HG03457 (cell line): ENCODE data around the gene AKT2.

Source experiments
- ATAC-seq: cut with Tn5 transposase; IDR thresholded peaks from one replicate; pipeline ENCODE4 v1.9.1; 2021; ENCODE audit warnings: moderate number of reproducible peaks; ENCODE audit not compliant: unreplicated experiment

AKT2 gene

DNA sequence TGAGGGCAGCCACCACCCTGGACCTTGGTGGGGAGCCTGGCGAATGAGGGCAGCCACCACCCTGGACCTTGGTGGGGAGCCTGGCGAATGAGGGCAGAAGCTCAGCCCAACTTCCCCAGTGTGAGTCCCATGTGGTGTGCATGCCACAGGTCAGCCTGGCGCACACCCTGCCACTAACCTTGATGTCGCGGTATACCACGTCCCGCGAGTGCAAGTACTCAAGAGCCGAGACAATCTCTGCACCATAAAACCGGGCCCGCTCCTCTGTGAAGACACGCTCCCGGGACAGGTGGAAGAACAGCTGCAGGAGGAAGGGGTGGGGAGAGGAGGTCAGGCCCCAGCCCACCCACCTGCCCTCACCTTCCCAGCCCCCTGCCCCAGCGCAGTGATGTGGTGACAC, 47.4 kb downstream of the AKT2 start:
- no peak for ATAC-seq

DNA sequence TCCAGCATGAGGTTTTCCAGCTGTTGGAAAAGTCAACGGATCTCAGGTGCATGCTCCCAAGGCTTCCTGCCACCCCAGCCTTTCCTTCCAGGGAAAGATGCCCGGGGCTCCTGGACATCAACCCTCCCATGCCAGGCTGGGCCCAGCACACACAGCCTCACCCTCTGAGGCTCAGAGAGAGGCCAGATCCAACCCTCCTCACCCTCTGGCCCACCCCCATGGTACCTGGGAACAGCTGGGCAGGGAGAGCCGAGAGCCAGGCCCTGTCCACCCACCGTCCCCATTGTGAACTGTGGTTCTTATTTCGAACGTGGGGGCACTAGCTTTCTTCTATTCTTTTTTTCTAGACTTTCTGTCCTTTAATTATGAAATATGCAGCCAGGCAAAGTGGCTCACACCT, 48.8 kb downstream of the AKT2 start:
- no peak for ATAC-seq

DNA sequence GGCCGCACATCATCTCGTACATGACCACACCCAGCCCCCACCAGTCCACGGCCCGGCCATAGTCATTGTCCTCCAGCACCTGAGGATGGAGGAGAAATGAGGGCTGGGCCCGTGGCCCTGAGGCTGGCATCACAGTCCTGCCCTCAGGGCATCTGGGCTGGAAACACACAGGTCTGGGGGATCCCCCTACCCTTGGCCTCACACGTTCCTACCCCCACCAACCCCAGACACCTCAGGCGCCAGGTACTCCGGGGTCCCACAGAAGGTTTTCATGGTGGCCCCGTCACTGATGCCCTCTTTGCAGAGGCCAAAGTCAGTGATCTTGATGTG, 49.2 kb downstream of the AKT2 start:
- ATAC-seq = no peak

DNA sequence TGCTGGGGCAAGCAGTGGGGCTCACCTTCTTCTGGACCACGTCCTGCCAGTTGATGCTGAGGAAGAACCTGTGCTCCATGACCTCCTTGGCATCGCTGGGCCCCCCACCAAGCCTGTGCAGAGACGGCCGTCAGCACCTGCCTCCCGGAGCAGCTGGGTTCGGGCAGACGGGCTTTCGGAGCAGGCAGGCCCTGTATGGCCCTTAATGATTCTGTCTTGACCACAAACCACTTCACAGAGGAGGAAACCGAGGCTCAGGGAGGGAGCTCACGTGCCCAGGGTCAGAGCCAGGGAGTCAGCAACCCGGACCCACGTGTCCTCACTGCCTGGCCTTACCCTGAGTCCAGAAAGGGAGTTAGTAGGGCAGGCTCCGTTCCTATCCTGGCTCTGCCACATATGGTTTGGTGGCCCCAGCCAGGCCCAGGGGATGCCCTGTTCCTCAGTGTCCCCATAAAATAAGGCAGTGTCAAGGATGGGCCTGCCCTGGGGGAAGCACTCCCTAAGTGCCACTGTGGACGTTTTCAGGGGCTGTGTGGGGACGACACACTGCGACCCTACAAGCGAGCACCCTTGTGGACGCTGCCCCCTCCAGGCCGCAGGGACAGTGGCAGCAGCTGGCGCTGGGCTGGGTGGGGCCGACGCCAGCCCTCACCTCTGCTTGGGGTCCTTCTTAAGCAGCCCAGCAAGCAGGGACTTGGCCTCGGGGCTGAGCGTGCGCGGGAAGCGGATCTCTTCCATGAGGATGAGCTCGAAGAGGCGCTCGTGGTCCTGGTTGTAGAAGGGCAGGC, 49.7 kb downstream of the AKT2 start:
- ATAC-seq = no peak

DNA sequence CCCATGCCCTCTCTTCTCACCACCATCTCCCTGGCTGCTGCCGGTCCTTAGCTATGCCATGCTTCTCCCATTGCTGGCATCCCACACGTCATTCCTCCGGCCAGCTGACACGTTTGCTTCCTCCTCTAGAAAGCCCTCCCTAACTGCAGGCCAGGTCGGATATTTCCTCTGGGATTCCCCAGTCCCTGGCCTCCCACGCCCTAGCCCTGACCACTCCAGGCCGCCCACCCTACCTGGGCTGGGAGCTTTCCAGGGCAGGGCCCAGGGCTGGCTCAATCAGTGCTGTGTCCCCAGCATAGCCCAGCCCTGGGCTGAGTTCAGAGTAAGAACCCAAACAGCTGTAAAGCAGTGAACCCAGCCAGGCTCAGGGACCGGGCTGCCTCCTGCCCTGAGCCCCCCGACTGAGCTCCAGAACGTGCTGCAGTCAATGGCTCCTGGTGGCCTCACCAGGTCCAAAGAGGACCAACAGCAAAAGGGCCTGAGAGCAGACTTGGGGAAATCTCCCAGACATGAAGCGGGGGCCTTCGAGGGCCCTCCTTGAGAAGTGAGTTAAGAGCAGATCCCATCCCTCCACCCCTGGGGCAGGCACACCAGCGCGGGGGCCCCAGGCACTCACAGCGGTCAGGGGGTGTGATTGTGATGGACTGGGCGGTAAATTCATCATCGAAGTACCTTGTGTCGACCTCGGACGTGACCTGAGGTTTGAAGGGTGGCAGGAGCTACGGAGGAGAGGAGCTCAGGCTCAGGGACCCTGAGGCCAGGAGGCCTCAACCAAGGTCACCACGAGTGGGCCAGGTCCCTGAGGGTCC, 50.5 kb downstream of the AKT2 start:
- ATAC-seq = no peak

DNA sequence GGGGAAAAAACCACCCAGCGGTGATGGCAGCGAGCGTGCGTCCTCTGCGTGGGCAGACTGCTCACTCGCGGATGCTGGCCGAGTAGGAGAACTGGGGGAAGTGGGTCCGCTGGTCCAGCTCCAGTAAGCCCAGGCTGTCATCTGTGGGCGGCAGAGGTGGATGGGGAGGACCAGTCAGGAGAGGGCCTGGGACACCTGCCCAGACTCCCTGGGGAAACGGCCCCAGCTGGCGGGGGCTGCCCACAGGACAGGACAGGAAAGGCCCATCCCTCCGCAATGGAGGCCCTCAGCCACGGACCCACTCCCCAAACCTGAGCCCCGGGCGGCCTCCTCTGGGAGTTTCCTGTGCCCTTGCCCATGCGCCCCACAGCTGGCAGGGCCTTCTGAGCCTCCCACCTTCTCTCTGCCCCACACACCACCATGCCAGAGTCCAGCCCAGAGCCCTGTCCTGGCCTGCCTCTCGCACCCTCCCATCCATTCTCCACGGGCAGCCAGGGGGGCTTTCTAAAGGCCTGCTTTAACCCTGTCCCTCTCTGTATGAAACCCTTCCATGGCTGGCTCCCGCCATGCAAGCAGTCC, 51.2 kb downstream of the AKT2 start:
- no peak for ATAC-seq

DNA sequence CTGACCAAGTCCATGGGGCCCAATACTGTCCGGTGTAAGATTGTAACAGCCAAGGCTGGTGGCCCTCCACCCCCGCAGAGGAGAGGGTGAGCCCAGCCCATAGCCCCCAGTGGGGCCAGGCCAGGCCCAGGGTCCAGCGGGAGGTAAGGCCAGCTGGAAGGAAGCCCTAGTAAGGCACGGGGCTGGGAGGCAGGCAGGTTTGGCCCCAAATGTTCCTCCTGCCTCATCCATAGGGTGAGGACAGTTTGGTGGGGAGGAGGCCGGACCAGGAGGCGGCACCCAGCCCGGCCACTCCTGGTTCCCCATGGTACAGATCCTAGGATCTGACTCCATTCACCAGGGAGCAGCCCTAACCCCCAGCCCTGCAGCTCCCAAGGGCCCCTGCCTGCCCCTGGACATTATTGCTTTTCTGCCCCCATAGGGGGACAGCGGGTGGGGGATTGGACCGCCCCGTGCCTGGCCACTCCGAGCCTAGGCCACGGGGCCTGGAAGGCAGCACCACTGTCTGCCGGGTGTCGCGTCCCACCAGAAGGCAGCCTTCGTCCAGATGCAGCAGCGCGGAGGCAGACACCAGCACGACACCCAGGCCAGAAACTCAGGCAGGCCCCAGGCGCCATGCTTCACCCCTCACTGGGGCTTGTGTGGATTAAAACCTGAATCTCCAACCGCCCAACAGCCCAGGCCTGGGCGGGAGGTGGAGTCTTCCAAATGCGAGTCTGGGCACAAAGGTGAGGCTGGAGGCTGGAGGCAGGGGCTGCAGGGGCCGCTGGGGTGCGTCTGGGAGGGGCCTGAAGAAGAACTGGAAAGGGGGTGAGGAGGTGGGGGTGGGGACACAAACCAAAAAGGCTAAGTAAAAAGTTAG, 52.0 kb downstream of the AKT2 start:
- ATAC-seq = no peak

DNA sequence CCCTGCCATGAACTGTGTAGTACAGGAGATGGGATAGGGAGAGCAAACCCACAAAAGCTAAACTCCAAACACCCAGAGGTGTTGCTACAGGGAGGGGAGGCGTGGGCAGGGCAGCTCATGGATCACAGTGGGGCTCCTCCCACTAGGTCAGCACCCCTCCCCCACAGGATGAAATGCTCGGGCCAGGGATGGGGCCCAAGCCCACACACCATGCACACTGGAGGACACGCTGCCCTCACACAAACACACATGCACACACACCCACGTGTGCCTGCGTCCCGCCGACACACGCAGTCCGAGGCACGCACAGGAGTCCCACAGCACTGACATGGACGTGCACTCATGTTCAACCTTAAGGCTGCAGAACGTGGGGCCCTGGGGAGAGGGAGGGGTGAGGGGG, 52.7 kb downstream of the AKT2 start:
- no peak for ATAC-seq

DNA sequence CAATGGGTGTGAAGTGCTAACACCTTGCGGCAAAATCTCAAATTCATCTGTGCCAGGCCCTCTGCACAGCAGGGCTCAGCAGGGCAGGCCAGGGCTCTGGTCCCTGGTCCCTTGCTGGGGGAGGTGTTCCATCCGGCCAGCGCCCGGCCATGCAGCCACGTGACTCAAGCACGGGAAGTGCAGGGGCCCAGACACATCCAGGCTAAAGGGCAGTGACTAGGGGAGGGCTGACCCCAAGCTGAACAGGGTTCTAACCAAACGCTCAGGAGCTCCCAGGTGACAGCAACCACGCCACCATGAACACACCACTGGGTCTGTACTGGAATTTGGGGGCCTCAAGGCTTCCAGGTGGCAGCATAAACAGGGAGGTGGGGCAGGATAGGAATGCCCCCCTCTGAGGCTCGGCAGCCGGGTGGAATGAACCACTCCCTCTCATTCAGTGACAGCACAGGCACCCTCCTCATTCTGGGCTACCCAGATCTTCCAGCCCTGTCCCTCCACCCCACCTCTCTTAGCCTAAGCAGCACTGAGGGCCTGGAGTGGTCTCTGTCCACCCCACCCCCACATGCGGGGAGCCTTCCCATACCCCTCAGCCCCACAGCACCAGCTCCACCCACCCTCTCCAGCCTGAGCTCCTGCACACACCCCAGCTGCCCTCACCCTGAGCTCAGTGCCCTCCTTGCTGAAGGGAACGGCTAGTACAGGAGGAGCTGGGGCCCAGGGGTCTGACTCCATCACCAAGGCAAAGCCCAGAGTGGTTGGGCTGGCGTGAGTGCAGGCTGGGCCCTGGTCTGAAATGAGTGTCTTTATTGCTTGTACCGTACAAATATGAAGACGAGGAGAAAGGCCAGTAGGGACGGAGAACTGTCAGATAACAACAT, 53.4 kb downstream of the AKT2 start:
- no peak for ATAC-seq

DNA sequence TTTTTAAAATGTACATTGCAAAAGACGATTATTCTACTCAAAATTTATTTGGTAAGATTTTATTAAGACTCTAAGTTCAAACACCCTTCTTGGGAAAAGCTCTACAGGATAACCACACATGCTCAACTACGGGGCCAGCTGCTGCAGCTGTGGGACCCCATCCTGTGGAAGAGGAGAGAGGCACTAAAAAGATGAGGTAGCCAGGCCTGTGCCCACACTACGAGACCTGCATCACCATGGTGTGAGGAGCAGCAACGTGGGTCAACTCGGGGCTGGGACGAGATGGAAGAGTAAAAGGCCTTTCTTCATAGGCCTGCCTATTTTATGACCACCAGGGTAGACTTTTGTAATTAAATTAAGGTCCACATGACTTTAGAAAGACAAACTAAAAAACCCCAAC, 54.1 kb downstream of the AKT2 start:
- no peak for ATAC-seq

DNA sequence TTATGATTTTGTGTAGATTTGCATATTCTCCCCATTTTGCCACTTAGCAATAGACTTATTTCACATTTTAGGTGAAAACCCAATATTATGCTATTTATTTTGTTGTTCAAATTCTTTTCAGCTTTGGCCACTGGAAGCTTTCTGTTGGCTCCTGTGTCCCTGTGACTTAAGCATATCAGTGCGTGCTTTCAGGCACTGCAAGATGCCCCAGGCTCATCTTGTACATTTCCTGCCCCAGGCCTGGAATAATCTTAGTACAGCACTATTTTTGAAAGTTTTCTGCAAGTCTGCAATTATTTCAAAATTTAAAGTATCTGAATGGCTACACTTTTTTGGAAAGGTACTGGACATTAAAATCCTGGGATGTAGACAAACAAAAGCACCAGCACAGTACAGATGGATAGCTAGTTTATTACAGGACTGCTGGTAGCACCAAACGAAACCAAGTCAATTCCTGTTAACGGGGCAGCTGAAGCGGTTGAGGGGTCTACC, 55.2 kb downstream of the AKT2 start:
- ATAC-seq = no peak

DNA sequence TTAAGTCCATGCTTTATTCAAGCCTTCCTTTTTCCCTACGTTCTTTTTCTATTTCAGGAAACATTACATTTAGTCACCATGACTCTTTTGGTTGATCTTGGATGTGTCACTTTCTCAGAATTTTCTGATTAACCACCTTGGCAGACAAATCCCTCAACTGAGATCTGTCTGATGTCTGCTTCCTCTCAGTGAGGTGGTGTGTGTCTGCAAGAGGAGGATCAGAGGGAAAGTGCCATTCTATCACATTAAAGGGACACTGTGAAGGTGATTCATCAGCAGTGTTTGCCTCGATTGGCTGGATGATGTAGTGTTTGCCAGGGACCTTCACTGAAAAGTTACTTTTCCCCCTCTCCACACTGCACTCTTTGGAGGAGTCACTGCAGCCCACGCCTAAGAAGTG, 55.7 kb downstream of the AKT2 start:
- no peak for ATAC-seq

DNA sequence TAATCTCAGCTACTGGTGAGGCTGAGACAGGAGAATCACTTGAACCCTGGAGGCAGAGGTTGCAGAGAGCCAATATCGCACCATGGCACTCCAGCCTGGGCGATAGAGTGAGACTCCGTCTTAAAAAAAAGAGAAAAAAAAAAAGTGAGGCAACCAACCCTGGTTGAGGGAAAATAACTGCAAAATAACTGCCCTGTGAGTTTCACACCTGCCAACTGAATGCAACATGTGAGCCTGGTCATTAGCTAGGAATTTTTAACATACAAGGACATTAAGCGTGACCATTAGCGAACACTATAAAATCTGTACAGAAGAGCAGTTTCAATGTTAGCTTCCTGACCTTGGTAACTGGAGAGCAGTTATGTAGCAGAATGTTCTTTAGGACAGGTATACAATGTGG, 56.3 kb downstream of the AKT2 start:
- no peak for ATAC-seq

DNA sequence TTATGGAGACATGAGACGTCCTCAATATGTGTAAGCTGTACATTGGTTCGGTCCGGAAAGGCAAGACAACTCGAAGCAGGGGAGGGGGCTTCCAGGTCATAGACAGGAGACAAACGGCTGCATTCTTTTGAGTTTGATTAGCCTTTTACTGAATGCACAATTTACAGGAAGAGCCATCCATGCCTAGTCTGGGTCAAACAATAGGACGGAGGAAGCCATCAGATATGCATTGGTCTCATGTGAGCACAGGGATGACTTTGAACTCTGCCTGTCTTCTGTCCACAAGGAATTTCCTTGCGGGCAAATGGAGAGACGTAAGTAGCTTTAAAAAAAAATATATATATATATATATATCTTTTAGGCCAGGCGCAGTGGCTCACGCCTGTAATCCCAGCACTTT, 56.8 kb downstream of the AKT2 start:
- no peak for ATAC-seq

DNA sequence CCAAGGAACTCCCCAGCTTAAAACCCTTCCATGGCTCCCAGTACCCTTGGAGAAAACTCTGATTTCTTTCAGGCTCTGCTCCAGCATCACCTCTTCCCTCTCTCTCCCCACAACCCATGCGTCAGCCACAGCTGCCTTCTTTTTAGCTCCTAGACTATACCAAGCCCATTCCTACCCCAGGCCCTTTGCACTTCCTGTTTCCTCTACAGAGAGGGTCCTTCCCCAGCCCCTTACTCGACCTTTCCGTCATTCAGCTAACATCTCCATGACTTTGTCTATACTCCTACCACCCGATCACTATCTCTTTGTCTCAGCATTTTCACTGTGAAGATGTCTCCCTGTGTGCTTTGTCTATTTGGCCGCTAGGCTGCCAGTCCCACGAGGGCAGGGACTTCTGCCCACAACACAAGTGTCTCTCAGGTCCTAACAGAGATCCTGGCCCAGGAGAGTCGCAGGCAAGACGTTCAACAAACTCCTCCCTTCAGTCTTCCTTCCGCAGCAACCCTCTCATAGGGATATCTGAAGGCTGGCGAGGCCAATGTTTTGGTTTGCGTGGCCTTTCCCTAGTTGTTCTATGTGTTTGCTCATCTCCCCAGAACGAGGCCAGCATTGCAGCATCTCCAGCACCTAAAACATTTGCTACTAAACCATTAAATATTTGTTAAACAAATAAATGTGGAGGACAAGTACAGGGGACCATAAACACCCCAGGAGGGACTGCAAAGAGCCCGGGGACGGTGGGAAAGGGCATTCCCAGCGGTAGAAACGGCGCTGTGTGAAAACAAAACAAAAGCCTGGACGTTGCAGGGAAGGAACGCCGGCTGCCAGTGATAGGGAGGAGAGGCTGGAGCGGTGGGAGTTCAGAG, 59.5 kb downstream of the AKT2 start:
- no peak for ATAC-seq

DNA sequence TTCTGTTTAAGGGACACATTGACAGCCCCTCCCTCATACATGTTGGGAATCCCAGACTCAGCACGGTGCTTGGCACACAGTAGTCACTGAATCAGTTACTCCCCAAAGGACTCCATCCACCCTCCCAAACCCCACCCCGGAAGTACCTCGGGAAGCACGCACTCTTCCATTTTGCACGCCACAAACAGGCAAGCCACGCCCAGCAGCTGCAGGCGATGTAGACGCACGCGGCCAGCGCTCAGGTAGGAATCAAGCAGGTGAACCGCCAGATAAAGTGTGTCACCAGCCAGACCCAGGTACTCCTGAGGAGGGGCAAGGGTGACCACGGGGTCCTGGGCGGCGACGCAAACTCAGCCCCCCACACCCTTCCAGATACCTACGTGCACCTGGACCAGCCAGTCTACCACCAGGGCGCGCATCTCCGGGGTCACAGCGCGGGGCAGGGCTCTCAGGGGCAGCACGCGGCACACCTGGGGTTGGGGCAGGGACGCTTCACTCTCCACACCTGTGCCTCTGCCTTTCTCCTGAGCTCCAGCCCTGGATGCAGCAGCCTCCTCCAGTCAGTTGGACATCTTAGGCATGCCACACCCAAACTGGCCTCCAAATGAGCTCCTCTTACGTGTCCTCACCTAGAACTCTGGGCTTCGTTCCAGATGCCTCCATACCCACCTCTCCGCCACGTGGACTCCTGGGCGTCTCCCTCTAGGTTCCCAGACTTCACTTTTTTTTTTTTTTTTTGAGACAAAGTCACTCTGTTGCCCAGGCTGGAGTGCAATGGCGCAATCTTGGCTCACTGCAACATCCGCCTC, 60.6 kb downstream of the AKT2 start:
- ATAC-seq = no peak

DNA sequence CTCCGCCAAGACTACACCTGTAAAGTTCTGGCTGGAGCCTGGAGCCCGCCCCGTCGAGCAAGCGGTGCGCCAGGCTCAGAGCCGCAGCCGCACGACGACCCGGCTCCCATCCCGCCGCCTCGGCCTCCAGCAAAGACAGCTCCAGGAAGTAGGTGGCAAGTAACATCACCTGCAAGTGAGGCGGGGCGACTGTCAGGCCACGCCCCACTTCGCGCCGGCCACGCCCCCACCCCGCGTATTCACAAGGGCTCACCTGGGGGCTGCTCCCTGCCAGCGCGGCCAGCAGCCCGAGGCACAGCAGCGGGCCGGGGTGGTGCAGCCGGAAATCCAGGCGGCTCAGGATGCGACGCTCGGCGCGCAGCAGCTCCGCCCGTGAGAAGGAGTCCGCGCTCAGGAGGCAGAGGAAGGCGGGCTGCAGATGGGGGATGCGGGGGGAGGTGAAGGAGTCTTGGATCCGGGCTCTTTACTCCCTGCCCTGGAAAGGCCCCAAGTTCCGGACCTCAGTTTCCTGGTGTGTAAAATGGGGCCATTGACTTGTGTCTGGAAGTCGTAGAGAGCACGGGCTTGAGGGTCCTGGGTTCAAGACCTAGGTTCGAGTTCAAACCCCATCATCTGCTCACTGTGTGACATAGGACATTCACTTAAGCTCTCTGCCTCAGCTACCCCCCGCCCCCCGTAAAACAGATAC, 61.9 kb downstream of the AKT2 start:
- no peak for ATAC-seq
